Testis (tissue), 3 donors: Measurements from ENCODE around the gene NTSR2. TPM values are rescaled to one million over a fixed set of nuclear protein-coding genes. Genes with fewer than 3 reads are reported as not detected.

Experiments
- DNase-seq: peaks from one replicate; pipeline ENCODE4 v3.0.0-alpha.2; 2019
- H3K27ac ChIP-seq, 2 donors: fragments of 200-600 bp; sonication (generic); one replicate each; pipeline ENCODE4 v1.5.1; 2019
- H3K27me3 ChIP-seq: fragments of 200-600 bp; sonication (generic); one replicate; pipeline ENCODE4 v1.5.1; 2019
- H3K36me3 ChIP-seq: fragments of 200-600 bp; sonication (generic); one replicate; pipeline ENCODE4 v1.5.1; 2017; ENCODE audit warnings: low read depth; ENCODE audit errors: missing control alignments
- H3K4me1 ChIP-seq: fragments of 200-600 bp; sonication (generic); one replicate; pipeline ENCODE4 v1.5.1; 2019
- H3K4me3 ChIP-seq, 2 donors: fragments of 200-600 bp; sonication (generic); one replicate each; pipeline ENCODE4 v1.5.1; 2017 to 2019
- H3K9me3 ChIP-seq: fragments of 200-600 bp; sonication (generic); one replicate; pipeline ENCODE4 v1.5.1; 2017
- POLR2A ChIP-seq: fragments of 450-650 bp; IDR thresholded peaks from one replicate; pipeline ENCODE4 v1.6.1; 2017; ENCODE audit warnings: antibody characterized with exemption, mild to moderate bottlenecking, moderate library complexity
- WGBS, 2 donors: methylation state at CpG; one replicate each; pipeline ENCODE4 v1.1.5; 2018; 5-methylcytosine and 5-hydroxymethylcytosine counted together
- intact Hi-C: fragments of 100-400 bp; cut with DNase I; formaldehyde crosslinking; loops from one replicate; pipeline ENCODE4 v1.15.1; 2023; ENCODE audit warnings: low total_unique reads
- polyA plus RNA-seq: library from polyadenylated mRNA; stranded (reverse); fragments of 350-450 nt; fragmentation: Illumina TruSeq; extraction: RNeasy Lipid Tissue Mini Kit (QIAGEN cat#74804); gene quantifications from one replicate; pipeline ENCODE4 v1.2.3, GENCODE V29; 2014; ENCODE audit warnings: low read depth, low replicate concordance; ENCODE audit not compliant: insufficient read depth
- total RNA-seq, 2 donors: library from RNA; depleted of rRNA; stranded (reverse); fragments of >200 nt; gene quantifications; one replicate each; pipeline ENCODE4 v1.2.3, GENCODE V29; 2016
- TF ChIP-seq, protein P1 (sequence below), 3 experiments: fragments of 450-650 bp in 2 of 3; fragments of 200-600 bp in 1 of 3; sonication (generic) in 1 of 3; IDR thresholded peaks; one replicate each; pipeline ENCODE4 v1.5.1; 2016 to 2019; ENCODE audit warnings: antibody characterized with exemption in 3 of 3, mild to moderate bottlenecking in 2 of 3, moderate library complexity in 1 of 3

The NTSR2 gene
- total and polyA plus RNA-seq, 3 donors from 2014 or later, result 0.47 to 0.68 TPM; not detected in 1

DNA sequence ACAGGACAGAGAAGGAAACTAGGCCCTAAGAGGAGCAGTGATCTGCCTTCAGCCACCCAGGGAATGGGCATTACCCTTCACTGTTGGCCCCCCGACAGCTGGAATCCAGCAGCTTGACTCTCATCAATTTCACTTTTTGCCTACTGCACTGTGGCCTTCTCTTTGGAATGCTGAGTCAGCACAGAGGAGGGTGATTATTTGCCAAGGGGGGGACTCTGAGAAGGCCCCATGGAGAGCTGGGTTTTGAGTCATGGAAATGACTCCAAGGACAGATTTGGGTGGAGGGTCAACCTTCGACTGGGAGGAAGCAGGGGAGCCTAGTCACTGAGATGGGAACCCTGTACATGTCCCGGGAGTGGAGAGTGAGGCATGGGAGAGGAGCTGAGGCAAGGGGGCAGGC lies 38.1 kb upstream of the NTSR2 start:
- no peak for DNase-seq
- Histone ChIP-seq H3K4me3 (no peak overlapping the region), H3K27ac (no peak overlapping the region), H3K27me3 (no peaks in the 10 kb centered on the region), H3K9me3 (no peaks in the 10 kb centered on the region), H3K36me3 (no peaks in the 10 kb centered on the region), H3K4me1 (peaks cover 6% of the 10 kb centered on the region)
- TF ChIP-seq POLR2A, result no peak
- TF ChIP-seq, protein P1, sequence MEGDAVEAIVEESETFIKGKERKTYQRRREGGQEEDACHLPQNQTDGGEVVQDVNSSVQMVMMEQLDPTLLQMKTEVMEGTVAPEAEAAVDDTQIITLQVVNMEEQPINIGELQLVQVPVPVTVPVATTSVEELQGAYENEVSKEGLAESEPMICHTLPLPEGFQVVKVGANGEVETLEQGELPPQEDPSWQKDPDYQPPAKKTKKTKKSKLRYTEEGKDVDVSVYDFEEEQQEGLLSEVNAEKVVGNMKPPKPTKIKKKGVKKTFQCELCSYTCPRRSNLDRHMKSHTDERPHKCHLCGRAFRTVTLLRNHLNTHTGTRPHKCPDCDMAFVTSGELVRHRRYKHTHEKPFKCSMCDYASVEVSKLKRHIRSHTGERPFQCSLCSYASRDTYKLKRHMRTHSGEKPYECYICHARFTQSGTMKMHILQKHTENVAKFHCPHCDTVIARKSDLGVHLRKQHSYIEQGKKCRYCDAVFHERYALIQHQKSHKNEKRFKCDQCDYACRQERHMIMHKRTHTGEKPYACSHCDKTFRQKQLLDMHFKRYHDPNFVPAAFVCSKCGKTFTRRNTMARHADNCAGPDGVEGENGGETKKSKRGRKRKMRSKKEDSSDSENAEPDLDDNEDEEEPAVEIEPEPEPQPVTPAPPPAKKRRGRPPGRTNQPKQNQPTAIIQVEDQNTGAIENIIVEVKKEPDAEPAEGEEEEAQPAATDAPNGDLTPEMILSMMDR (IDR thresholded peaks at IDR 0.05), result no peak
- WGBS, 2 donors, result 68 to 90% methylated on average over 3 of the region's 3 CpGs
- intact Hi-C loops, result no loop called here

DNA sequence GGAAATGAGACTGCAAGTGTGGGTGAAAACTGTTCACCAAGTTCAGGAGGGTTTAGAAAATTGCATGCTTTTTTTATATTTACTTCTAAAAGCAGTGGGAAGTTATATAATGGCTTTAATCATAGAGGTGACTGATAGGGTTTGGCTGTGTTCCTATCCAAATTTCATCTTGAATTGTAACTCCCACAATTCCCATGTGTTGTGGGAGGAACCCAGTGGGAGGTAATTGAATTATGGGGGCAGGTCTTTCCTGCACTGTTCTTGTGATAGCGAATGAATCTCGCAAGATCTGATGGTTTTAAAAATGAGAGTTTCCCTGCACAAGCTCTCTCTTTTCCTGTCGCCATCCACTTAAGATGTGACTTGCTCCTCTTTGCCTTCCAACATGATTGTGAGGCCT lies 35.7 kb upstream of the NTSR2 start:
- no peak for DNase-seq
- intact Hi-C loops, result no loop called here
- peaks cover under 1% of the 10 kb centered on the region for H3K4me1 ChIP-seq
- H3K36me3 ChIP-seq, result no peaks in the 10 kb centered on the region
- H3K27ac ChIP-seq, result no peak overlapping the region
- no peaks in the 10 kb centered on the region for H3K9me3 ChIP-seq
- H3K4me3 ChIP-seq, result no peak overlapping the region
- no peak for TF ChIP-seq POLR2A
- TF ChIP-seq, protein P1 (IDR thresholded peaks at IDR 0.05), result no peak
- no peaks in the 10 kb centered on the region for H3K27me3 ChIP-seq
- WGBS, 2 donors, result 92 to 94% methylated on average over 3 of the region's 3 CpGs

DNA sequence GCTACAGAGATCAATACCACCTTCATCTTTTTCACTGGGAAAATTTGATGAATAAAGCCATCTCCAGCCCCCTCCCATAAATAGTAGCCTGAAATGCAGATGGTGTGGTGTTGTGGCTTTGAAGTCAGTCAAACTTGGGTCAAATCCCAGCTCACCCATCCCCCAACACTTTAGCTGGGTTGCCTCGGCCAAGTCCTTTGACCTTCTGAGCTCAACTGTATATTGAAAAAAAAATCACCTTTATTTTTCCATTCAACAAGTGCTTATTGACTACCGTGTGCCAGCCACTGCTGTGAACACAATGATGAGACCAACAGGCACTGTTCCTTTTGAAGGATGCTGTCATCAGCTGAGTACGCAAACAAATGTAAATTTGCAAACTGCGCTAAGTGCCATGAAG lies 35.1 kb upstream of the NTSR2 start:
- WGBS, 2 donors, result 94 to 98% methylated on average over 4 of the region's 4 CpGs

DNA sequence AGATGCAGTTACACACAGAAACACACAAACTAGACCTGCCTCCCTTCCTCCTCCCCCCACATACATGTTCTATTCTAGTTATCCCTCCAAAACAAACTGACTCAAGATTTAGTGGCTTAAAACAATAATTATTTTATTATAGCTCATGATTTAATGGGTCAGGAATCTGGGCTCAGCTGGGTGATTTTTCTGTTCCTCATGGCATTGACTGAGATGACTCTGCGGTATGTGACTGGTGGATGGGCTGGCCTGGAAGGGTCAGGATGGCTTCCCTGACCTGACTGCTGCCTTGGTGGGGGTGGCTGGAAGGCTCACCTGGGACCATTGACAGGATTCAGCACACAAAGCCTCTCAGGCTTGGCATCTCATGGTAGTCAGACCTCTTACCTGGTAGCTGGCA lies 33.7 kb upstream of the NTSR2 start:
- Histone ChIP-seq H3K4me1 (peaks cover 3% of the 10 kb centered on the region), H3K9me3 (no peaks in the 10 kb centered on the region), H3K4me3 (no peak overlapping the region), H3K36me3 (no peaks in the 10 kb centered on the region), H3K27ac (no peak overlapping the region), H3K27me3 (no peaks in the 10 kb centered on the region)
- WGBS, 2 donors, result 94 to 100% methylated on average over 1 of the region's 1 CpG
- no peak for TF ChIP-seq POLR2A
- TF ChIP-seq, protein P1 (IDR thresholded peaks at IDR 0.05), result no peak
- intact Hi-C loops, result no loop called here
- no peak for DNase-seq

More for the DNA sequence above, 35.1 kb upstream of the NTSR2 start:
- intact Hi-C loops, result no loop called here
- Histone ChIP-seq H3K4me1 (no peaks in the 10 kb centered on the region), H3K27ac (no peak overlapping the region), H3K4me3 (no peak overlapping the region), H3K9me3 (no peaks in the 10 kb centered on the region), H3K27me3 (no peaks in the 10 kb centered on the region), H3K36me3 (no peaks in the 10 kb centered on the region)
- no peak for DNase-seq
- TF ChIP-seq POLR2A, result no peak
- TF ChIP-seq, protein P1 (IDR thresholded peaks at IDR 0.05), result no peak

DNA sequence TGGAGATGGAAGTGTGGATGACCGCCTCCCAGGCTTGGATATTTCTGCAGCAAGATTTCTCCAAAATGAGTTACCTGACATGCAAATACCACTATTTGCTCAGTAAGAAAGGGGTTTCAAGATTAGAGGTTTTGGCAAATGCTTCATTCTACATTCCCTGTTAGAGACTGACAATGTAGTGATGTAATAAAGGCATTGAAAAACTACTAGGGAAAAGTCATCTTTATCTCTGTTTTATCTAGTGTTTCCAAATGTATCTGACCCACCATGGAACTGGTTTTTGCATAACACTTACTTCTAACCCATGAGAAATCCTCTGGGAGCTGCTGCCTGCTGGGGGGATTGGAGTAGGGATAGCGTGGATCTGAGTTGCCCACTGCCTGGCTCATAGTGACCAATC lies 33.0 kb upstream of the NTSR2 start:
- Histone ChIP-seq H3K27me3 (no peaks in the 10 kb centered on the region), H3K9me3 (no peaks in the 10 kb centered on the region), H3K27ac (no peak overlapping the region), H3K4me3 (no peak overlapping the region), H3K36me3 (no peaks in the 10 kb centered on the region), H3K4me1 (peaks cover 9% of the 10 kb centered on the region)
- no peak for DNase-seq
- TF ChIP-seq, protein P1 (IDR thresholded peaks at IDR 0.05), result no peak
- TF ChIP-seq POLR2A, result no peak
- intact Hi-C loops, result no loop called here
- WGBS, 2 donors, result 96 to 97% methylated on average over 2 of the region's 2 CpGs
